Common myeloid progenitor, CD34-positive (primary cell): ENCODE data around the gene DAPK3. TPM values are rescaled to one million over a fixed set of nuclear protein-coding genes. Genes with fewer than 3 reads are reported as not detected.

Experiments
- CTCF ChIA-PET: fragments of 350-600 bp; sonication (Branson Sonifier 250); formaldehyde crosslinking; loops from one replicate; lab custom pipeline; 2021; ENCODE audit warnings: antibody characterized with exemption; lab: Charles Lee
- POLR2A ChIA-PET: fragments of 350-600 bp; sonication (Branson Sonifier 250); formaldehyde crosslinking; loops from one replicate; lab custom pipeline; 2021; ENCODE audit warnings: antibody characterized with exemption; lab: Charles Lee
- DNase-seq, 3 donors: peaks; one replicate each; pipeline versions ENCODE4 v3.0.0 to v3.0.0-alpha.2; 2013
- H3K27ac ChIP-seq, 2 experiments: 1 replicate in 1 of 2; 2 replicates in 1 of 2; pipeline ENCODE4 v1.7.0; 2013; ENCODE audit warnings: inconsistent platforms in 2 of 2, low read length in 2 of 2, mild to moderate bottlenecking in 2 of 2, low read depth in 1 of 2, moderate library complexity in 1 of 2; ENCODE audit not compliant: severe bottlenecking in 2 of 2, insufficient read depth in 1 of 2, poor library complexity in 1 of 2
- H3K27me3 ChIP-seq, 5 experiments: replicated peaks in 2 of 5; 1 replicate in 3 of 5; 2 replicates in 2 of 5; pipeline versions ENCODE4 v1.6.1 to v1.7.0; 2013; ENCODE audit warnings: low read length in 4 of 5, mild to moderate bottlenecking in 2 of 5, moderate library complexity in 2 of 5, inconsistent platforms in 1 of 5; ENCODE audit not compliant: insufficient read depth in 5 of 5, control insufficient read depth in 4 of 5
- H3K36me3 ChIP-seq, 4 experiments: 1 replicate in 2 of 4; 2 replicates in 2 of 4; pipeline versions ENCODE4 v1.6.1 to v1.7.0; 2013; ENCODE audit warnings: low read length in 3 of 4, control low read depth in 1 of 4, mild to moderate bottlenecking in 1 of 4; ENCODE audit not compliant: control insufficient read depth in 4 of 4, insufficient read depth in 4 of 4
- H3K4me1 ChIP-seq, 4 experiments: 1 replicate in 3 of 4; 2 replicates in 1 of 4; pipeline versions ENCODE4 v1.6.1 to v1.7.1; 2013; ENCODE audit warnings: low read length in 3 of 4, mild to moderate bottlenecking in 3 of 4, control low read depth in 1 of 4, inconsistent platforms in 1 of 4, moderate library complexity in 1 of 4; ENCODE audit not compliant: control insufficient read depth in 4 of 4, insufficient read depth in 4 of 4; ENCODE audit errors: control extremely low read depth in 1 of 4
- H3K4me3 ChIP-seq, 7 experiments: 1 replicate in 4 of 7; 2 replicates in 3 of 7; pipeline versions ENCODE4 v1.5.1 to v1.7.0; 2013; ENCODE audit warnings: mild to moderate bottlenecking in 7 of 7, low read length in 6 of 7, moderate library complexity in 6 of 7, inconsistent platforms in 2 of 7, low read depth in 2 of 7, control low read depth in 1 of 7; ENCODE audit not compliant: insufficient read depth in 4 of 7, control insufficient read depth in 1 of 7; ENCODE audit errors: extremely low read depth in 1 of 7
- H3K9me3 ChIP-seq, 5 experiments: 1 replicate in 4 of 5; 2 replicates in 1 of 5; pipeline versions ENCODE4 v1.6.1 to v1.7.1; 2013; ENCODE audit warnings: low read length in 4 of 5, mild to moderate bottlenecking in 2 of 5, inconsistent platforms in 1 of 5, low read depth in 1 of 5, moderate library complexity in 1 of 5; ENCODE audit not compliant: control insufficient read depth in 4 of 5, insufficient read depth in 2 of 5; ENCODE audit errors: control extremely low read depth in 1 of 5
- WGBS: methylation state at CpG from one replicate; pipeline ENCODE4 v1.1.5; 2013; ENCODE audit not compliant: insufficient coverage; 5-methylcytosine and 5-hydroxymethylcytosine counted together
- polyA plus RNA-seq: library from polyadenylated mRNA; unstranded; fragments of 120-200 nt; gene quantifications from one replicate; pipeline ENCODE4 v1.2.1, GENCODE V29; 2013

DAPK3 gene
- polyA plus RNA-seq, result 28.6 TPM

- peak; percentile 84 to 91 (median 91) for DNase-seq
- H3K4me3 ChIP-seq, result peak within 1 kb of the TSS; percentile 70 to 93 (median 78)
- POLR2A ChIA-PET, result interaction anchor here (0.6 to 1.6 kb wide), 4 partner anchors 10 to 43 kb away, joined by 3 to 11 read pairs (median 4); partner anchors contain the start of gene EEF2
- WGBS, result under 1% methylated on average over 59 of the region's 73 CpGs
- H3K36me3 ChIP-seq, result peaks cover 2 to 36% (median 17%) of the 10 kb centered on the region in 4 experiments
- H3K4me1 ChIP-seq, result peaks cover 0 to 24% (median 22%) of the 10 kb centered on the region in 4 experiments
- CTCF ChIA-PET, result no interaction called here
- H3K27me3 ChIP-seq, result no peaks in the 10 kb centered on the region
- peak within 1 kb of the TSS; percentile 40 to 84 for H3K27ac ChIP-seq
- H3K9me3 ChIP-seq, result no peaks in the 10 kb centered on the region
Measured at GRCh38 chr19:3970808-3971598, at the start of gene DAPK3. TSS of gene DAPK3 (minus strand) at chr19:3971099. CDS start at chr19:3969735, 1,364 bp downstream.

GRCh38 chr19:4019578-4019977 is 48.7 kb upstream of the DAPK3 start:
- H3K36me3 ChIP-seq, result peaks cover 0 to 39% (median 17%) of the 10 kb centered on the region in 4 experiments
- WGBS, result 52% methylated on average over 6 of the region's 17 CpGs
- no peaks in the 10 kb centered on the region for H3K9me3 ChIP-seq
- CTCF ChIA-PET, result no interaction called here
- no peaks in the 10 kb centered on the region for H3K27me3 ChIP-seq
- H3K27ac ChIP-seq, result no peak overlapping the region
- H3K4me1 ChIP-seq, result peaks cover 0 to 36% (median 29%) of the 10 kb centered on the region in 4 experiments
- DNase-seq, result peak; percentile 29 to 53 (median 37)
- POLR2A ChIA-PET, result interaction anchor here (0.6 kb wide), 1 partner anchor 70 kb away, joined by 3 read pairs; no protein-coding TSS in a partner anchor
- H3K4me3 ChIP-seq, result peak overlapping the region in 2 of 7 experiments; percentile 11 to 19

GRCh38 chr19:4018775-4019504 is 48.0 kb upstream of the DAPK3 start:
- H3K4me3 ChIP-seq, result peak overlapping the region in 1 of 7 experiments; percentile 19
- H3K36me3 ChIP-seq, result peaks cover 0 to 37% (median 15%) of the 10 kb centered on the region in 4 experiments
- WGBS, result 95% methylated on average over 15 of the region's 19 CpGs
- H3K27me3 ChIP-seq, result no peaks in the 10 kb centered on the region
- H3K27ac ChIP-seq, result no peak overlapping the region
- POLR2A ChIA-PET, result no interaction called here
- H3K9me3 ChIP-seq, result no peaks in the 10 kb centered on the region
- H3K4me1 ChIP-seq, result peaks cover 0 to 42% (median 35%) of the 10 kb centered on the region in 4 experiments
- CTCF ChIA-PET, result no interaction called here
- DNase-seq, result no peak

- WGBS, result 96% methylated on average over 9 of the region's 22 CpGs
Measured at GRCh38 chr19:4018140-4018613, 47.3 kb upstream of the DAPK3 start.

GRCh38 chr19:4016903-4017638 is 46.2 kb upstream of the DAPK3 start:
- peaks cover 2 to 48% (median 21%) of the 10 kb centered on the region in 4 experiments for H3K36me3 ChIP-seq
- CTCF ChIA-PET, result no interaction called here
- 96% methylated on average over 8 of the region's 15 CpGs for WGBS
- no peak overlapping the region for H3K27ac ChIP-seq
- no peak for DNase-seq
- peaks cover 0 to 43% (median 36%) of the 10 kb centered on the region in 4 experiments for H3K4me1 ChIP-seq
- POLR2A ChIA-PET, result no interaction called here
- H3K27me3 ChIP-seq, result no peaks in the 10 kb centered on the region
- H3K9me3 ChIP-seq, result no peaks in the 10 kb centered on the region
- H3K4me3 ChIP-seq, result no peak overlapping the region

More at GRCh38 chr19:4018140-4018613, 47.3 kb upstream of the DAPK3 start:
- Histone ChIP-seq H3K4me3 (no peak overlapping the region), H3K4me1 (peaks cover 0 to 43% (median 36%) of the 10 kb centered on the region in 4 experiments), H3K27me3 (no peaks in the 10 kb centered on the region), H3K9me3 (no peaks in the 10 kb centered on the region), H3K27ac (no peak overlapping the region), H3K36me3 (peaks cover 2 to 38% (median 16%) of the 10 kb centered on the region in 4 experiments)
- POLR2A ChIA-PET, result no interaction called here
- no peak for DNase-seq
- CTCF ChIA-PET, result no interaction called here

GRCh38 chr19:4016486-4016885 is 45.6 kb upstream of the DAPK3 start:
- Histone ChIP-seq H3K4me1 (peaks cover 0 to 43% (median 36%) of the 10 kb centered on the region in 4 experiments), H3K27ac (no peak overlapping the region), H3K27me3 (no peaks in the 10 kb centered on the region), H3K9me3 (no peaks in the 10 kb centered on the region), H3K4me3 (no peak overlapping the region), H3K36me3 (peaks cover 2 to 48% (median 18%) of the 10 kb centered on the region in 4 experiments)
- POLR2A ChIA-PET, result no interaction called here
- CTCF ChIA-PET, result no interaction called here
- 93% methylated on average over 7 of the region's 12 CpGs for WGBS
- DNase-seq, result no peak
